Caco-2 (cell line): Measurements from ENCODE around the gene UBE2J2. TPM values are rescaled to one million over a fixed set of nuclear protein-coding genes. Genes with fewer than 3 reads are reported as not detected.
"Not testable (repeated sequence)": the region's sequence is repeated elsewhere in the genome, so short reads cannot be mapped to it uniquely, and the experiment has no call there.

Experiments used
- BruUV-seq: library from RNA; stranded (reverse); fragments of 400-500 nt; replicated peaks from 2 replicates; lab custom pipeline; 2021; lab: Mats Ljungman, UMichigan
- CTCF ChIA-PET: fragments of 300-600 bp; sonication (Branson Sonifier 250); formaldehyde crosslinking; loops from one replicate; lab custom pipeline; 2022; ENCODE audit warnings: antibody characterized with exemption; lab: Charles Lee
- POLR2A ChIA-PET: fragments of 300-600 bp; sonication (Branson Sonifier 250); formaldehyde crosslinking; loops from one replicate; lab custom pipeline; 2022; ENCODE audit warnings: antibody characterized with exemption; lab: Charles Lee
- DNase-seq, 2 experiments: peaks; one replicate each; pipeline versions ENCODE4 v3.0.0 to v3.0.0-alpha.2; 2020 to 2022
- H3K27me3 ChIP-seq: replicated peaks from 2 replicates; pipeline ENCODE4 v1.6.0; 2011; ENCODE audit warnings: low read length; ENCODE audit not compliant: control insufficient read depth, insufficient read depth
- H3K36me3 ChIP-seq: 2 replicates; pipeline ENCODE4 v1.5.1; 2011; ENCODE audit warnings: low read length; ENCODE audit not compliant: control insufficient read depth, insufficient read depth
- H3K4me1 ChIP-seq: fragments of 250-450 bp; sonication (Bioruptor Pico); 2 replicates; pipeline ENCODE4 v1.5.1; 2020; ENCODE audit warnings: mild to moderate bottlenecking
- H3K4me3 ChIP-seq: 2 replicates; pipeline ENCODE4 v1.5.1; 2011; ENCODE audit warnings: low read depth, mild to moderate bottlenecking, control low read depth, low read length
- H3K9me3 ChIP-seq: fragments of 250-450 bp; sonication (Bioruptor Pico); 2 replicates; pipeline ENCODE4 v1.5.1; 2020; ENCODE audit warnings: mild to moderate bottlenecking, moderate library complexity
- H3K27ac Mint-ChIP-seq: one replicate; pipeline ENCODE4 v1.8.0; 2022; ENCODE audit warnings: mixed read lengths; ENCODE audit not compliant: unreplicated experiment
- H3K27me3 Mint-ChIP-seq: one replicate; pipeline ENCODE4 v1.8.0; 2022; ENCODE audit warnings: mixed read lengths; ENCODE audit not compliant: insufficient read depth, unreplicated experiment
- H3K36me3 Mint-ChIP-seq: one replicate; pipeline ENCODE4 v1.8.0; 2022; ENCODE audit warnings: mild to moderate bottlenecking, mixed read lengths; ENCODE audit not compliant: insufficient read depth, unreplicated experiment
- H3K4me1 Mint-ChIP-seq: one replicate; pipeline ENCODE4 v1.8.0; 2022; ENCODE audit warnings: low read depth, mixed read lengths; ENCODE audit not compliant: unreplicated experiment
- H3K4me3 Mint-ChIP-seq: one replicate; pipeline ENCODE4 v1.8.0; 2022; ENCODE audit warnings: mild to moderate bottlenecking, moderate library complexity, mixed read lengths; ENCODE audit not compliant: unreplicated experiment
- H3K9me3 Mint-ChIP-seq: one replicate; pipeline ENCODE4 v1.8.0; 2022; ENCODE audit warnings: mixed read lengths; ENCODE audit not compliant: unreplicated experiment
- CTCF ChIP-seq, 2 experiments: fragments of 200-600 bp in 1 of 2; IDR thresholded peaks; 1 replicate in 1 of 2; 2 replicates in 1 of 2; pipeline versions ENCODE4 v1.5.1 to v1.8.0; 2011 to 2022; ENCODE audit warnings: antibody characterized with exemption in 1 of 2, control low read depth in 1 of 2, inconsistent platforms in 1 of 2, low read depth in 1 of 2, low read length in 1 of 2, mild to moderate bottlenecking in 1 of 2, moderate library complexity in 1 of 2; ENCODE audit not compliant: insufficient read depth in 1 of 2, severe bottlenecking in 1 of 2, unreplicated experiment in 1 of 2
- intact Hi-C: fragments of 100-400 bp; cut with micrococcal nuclease; formaldehyde crosslinking; loops from one replicate; pipeline ENCODE4 v1.10.0; 2022; ENCODE audit not compliant: unreplicated experiment
- total RNA-seq: library from RNA; stranded (reverse); gene quantifications from 2 replicates; pipeline ENCODE4 v1.2.3, GENCODE V29; 2022

The UBE2J2 gene
- total RNA-seq, 1 experiment from 2014 or later = 57.2 TPM

DNA sequence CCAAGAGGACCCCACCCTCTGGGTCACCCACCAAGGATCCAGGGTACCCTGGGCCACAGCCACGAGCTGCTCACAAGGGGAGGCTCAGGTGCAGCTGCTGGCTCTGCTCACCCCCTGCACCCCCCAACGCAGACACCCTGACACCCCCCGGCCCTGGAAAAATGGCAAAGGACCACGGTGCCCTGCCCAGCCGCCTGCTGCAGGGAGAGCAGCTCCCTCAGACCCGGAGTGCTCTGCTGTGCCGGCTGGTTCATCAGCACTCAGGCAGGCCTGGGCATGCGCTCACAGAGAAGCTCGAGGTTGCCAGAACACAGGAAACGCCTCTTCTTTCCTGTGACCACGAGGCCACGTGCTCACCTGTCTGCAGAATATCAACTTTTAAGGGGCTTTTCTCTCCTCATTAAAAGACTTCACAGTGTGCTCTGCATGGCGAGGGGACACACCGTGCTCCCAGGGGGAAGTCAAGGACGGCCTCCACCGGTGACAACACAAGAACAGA, 22.8 kb downstream of the UBE2J2 start:
- Mint-ChIP-seq H3K36me3 (peaks cover 30% of the 10 kb centered on the region), H3K27ac (no peak overlapping the region), H3K9me3 (no peaks in the 10 kb centered on the region), H3K27me3 (no peaks in the 10 kb centered on the region), H3K4me3 (no peak overlapping the region), H3K4me1 (no peaks in the 10 kb centered on the region)
- Histone ChIP-seq H3K9me3 (no peaks in the 10 kb centered on the region), H3K4me3 (no peak overlapping the region), H3K36me3 (no peaks in the 10 kb centered on the region), H3K4me1 (no peaks in the 10 kb centered on the region), H3K27me3 (no peaks in the 10 kb centered on the region)
- no peak for DNase-seq
- intact Hi-C loops = no loop called here
- POLR2A ChIA-PET = no interaction called here
- no peak for TF ChIP-seq CTCF (IDR thresholded peaks at IDR 0.05; ENCODE audit: insufficient read depth in 1 of 2, low read depth in 1 of 2, low read length in 1 of 2, severe bottlenecking in 1 of 2, unreplicated experiment in 1 of 2)
- BruUV-seq = no TSS peak
- CTCF ChIA-PET = no interaction called here

- H3K27ac Mint-ChIP-seq, CTCF ChIA-PET, H3K9me3 Mint-ChIP-seq, H3K4me1 ChIP-seq, H3K27me3 Mint-ChIP-seq, intact Hi-C loops, H3K4me3 ChIP-seq, BruUV-seq, POLR2A ChIA-PET, H3K4me1 Mint-ChIP-seq, H3K27me3 ChIP-seq, DNase-seq, H3K36me3 ChIP-seq, H3K9me3 ChIP-seq, H3K4me3 Mint-ChIP-seq: not testable (repeated sequence)
- H3K36me3 Mint-ChIP-seq = peaks cover 16% of the 10 kb centered on the region
Measured at GRCh38 chr1:1248009-1248913, 25.4 kb downstream of the UBE2J2 start.

DNA sequence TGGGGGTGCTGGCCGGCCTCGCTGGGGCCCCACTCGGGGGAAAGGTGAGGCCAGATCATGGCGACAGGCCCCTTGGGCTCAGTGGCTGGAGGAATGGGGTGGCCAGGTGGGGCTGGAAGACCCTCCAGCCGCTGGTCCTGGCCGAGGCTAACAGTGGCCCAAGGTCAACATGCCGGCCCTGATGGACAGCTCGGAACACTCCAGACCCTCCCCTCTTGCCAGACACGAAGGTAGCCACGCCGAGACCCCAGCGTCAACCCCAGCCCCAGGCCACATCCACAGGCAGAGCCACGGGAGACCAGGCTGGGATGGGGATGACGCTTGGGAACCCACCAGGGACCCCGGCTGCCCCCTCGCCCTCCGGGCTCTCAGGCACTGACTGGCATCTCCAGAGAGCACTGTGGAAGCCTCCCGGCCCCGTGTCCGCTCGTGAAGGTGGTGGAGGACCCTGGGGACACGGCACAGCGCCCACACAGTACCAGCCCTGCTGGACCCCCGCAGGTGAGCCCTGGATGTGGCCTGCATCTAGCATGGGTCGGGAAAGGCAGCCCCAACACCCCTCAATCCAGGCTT, 26.2 kb downstream of the UBE2J2 start:
- H3K4me1 ChIP-seq = peaks cover 7% of the 10 kb centered on the region; the same call in 1 of the 2 replicates
- no peak for DNase-seq
- BruUV-seq = no TSS peak
- no peaks in the 10 kb centered on the region for H3K27me3 Mint-ChIP-seq
- H3K9me3 Mint-ChIP-seq = no peaks in the 10 kb centered on the region
- no peak overlapping the region for H3K4me3 ChIP-seq
- peaks cover 8% of the 10 kb centered on the region for H3K36me3 Mint-ChIP-seq
- ChIA-PET POLR2A (no interaction called here), CTCF (interaction anchor here (0.6 kb wide), 1 partner anchor 264 kb away, joined by 7 read pairs; no protein-coding TSS in a partner anchor)
- no peaks in the 10 kb centered on the region for H3K4me1 Mint-ChIP-seq
- H3K9me3 ChIP-seq = no peaks in the 10 kb centered on the region
- H3K4me3 Mint-ChIP-seq = no peak overlapping the region
- no peak for TF ChIP-seq CTCF (IDR thresholded peaks at IDR 0.05; ENCODE audit: insufficient read depth in 1 of 2, low read depth in 1 of 2, low read length in 1 of 2, severe bottlenecking in 1 of 2, unreplicated experiment in 1 of 2)
- intact Hi-C loops = no loop called here
- H3K27ac Mint-ChIP-seq = no peak overlapping the region
- H3K27me3 ChIP-seq = no peaks in the 10 kb centered on the region
- no peaks in the 10 kb centered on the region for H3K36me3 ChIP-seq
